Subcutaneous abdominal adipose tissue (tissue), 5 donors: Measurements from ENCODE around the gene SCN10A.

Experiments
- H3K27ac ChIP-seq: one replicate; pipeline ENCODE4 v1.7.0; 2013; ENCODE audit warnings: low read depth, mild to moderate bottlenecking, inconsistent platforms, low read length, moderate library complexity
- H3K27me3 ChIP-seq, 5 donors: one replicate each; pipeline ENCODE4 v1.7.0; 2013; ENCODE audit warnings: low read length in 5 of 5, inconsistent platforms in 1 of 5; ENCODE audit not compliant: control insufficient read depth in 5 of 5, insufficient read depth in 4 of 5
- H3K36me3 ChIP-seq, 5 donors: one replicate each; pipeline ENCODE4 v1.7.0; 2013; ENCODE audit warnings: low read length in 5 of 5; ENCODE audit not compliant: control insufficient read depth in 5 of 5, insufficient read depth in 5 of 5
- H3K4me1 ChIP-seq, 5 donors: one replicate each; pipeline ENCODE4 v1.7.0; 2013; ENCODE audit warnings: low read length in 5 of 5, mild to moderate bottlenecking in 3 of 5, moderate library complexity in 1 of 5; ENCODE audit not compliant: control insufficient read depth in 5 of 5, insufficient read depth in 5 of 5
- H3K4me3 ChIP-seq, 5 donors: one replicate each; pipeline ENCODE4 v1.7.0; 2013; ENCODE audit warnings: low read length in 5 of 5, low read depth in 1 of 5
- H3K9ac ChIP-seq, 5 donors: one replicate each; pipeline ENCODE4 v1.7.0; 2013; ENCODE audit warnings: low read length in 5 of 5, mild to moderate bottlenecking in 4 of 5, moderate library complexity in 3 of 5
- H3K9me3 ChIP-seq, 5 donors: one replicate each; pipeline ENCODE4 v1.7.0; 2013; ENCODE audit warnings: low read length in 5 of 5; ENCODE audit not compliant: control insufficient read depth in 5 of 5
- donor health status: healthy.
- donor health status: healthy.
- donor health status: healthy.
- donor health status: healthy.
- donor health status: healthy.

Gene SCN10A

DNA sequence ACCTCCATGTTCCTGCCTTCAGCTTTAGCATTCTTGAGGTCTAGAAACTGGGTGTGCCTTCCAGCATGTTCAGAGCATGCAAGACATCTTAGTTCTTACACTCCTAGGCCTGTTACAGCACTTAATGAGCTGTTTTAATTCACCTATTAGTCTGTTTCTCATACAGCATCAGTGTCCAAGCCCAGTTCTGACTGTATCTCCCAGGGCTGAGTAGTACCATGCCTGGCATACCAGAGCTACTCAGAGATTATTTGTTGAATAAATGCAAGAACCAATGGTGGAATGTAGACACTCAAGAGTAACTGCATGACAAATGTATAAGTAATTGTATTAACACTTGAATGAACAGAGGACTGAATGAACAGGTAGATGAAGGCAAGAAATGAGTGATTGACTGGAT is 104.7 kb downstream of the SCN10A start:
- Histone ChIP-seq H3K27ac (no peak overlapping the region), H3K4me3 (no peak overlapping the region), H3K9me3 (no peaks in the 10 kb centered on the region), H3K4me1 (no peaks in the 10 kb centered on the region), H3K27me3 (peaks cover 0 to 2% (median 0%) of the 10 kb centered on the region in 5 donors), H3K36me3 (no peaks in the 10 kb centered on the region), H3K9ac (no peak overlapping the region)

DNA sequence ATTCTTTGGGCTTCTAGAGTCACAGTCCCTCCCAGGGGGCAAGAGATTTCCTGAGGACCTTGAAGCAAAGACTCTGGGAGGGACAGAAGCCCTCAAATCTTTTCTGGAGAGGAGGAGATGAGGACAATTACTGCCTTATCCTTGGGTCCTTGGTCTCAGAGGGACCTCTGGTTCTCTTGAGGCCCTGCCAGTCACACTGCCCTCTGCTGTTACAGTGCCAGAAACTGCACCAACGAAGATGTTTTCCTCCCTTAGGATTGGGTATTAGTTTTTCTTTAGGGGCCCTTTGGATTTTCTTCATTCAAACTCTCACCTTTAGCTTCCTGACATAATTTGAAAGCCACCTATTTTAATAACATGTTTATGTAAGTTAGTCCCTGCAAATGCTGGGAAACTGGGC is 108.3 kb downstream of the SCN10A start:
- Histone ChIP-seq H3K4me3 (no peak overlapping the region), H3K27me3 (no peaks in the 10 kb centered on the region), H3K36me3 (no peaks in the 10 kb centered on the region), H3K4me1 (no peaks in the 10 kb centered on the region), H3K9me3 (no peaks in the 10 kb centered on the region), H3K27ac (no peak overlapping the region), H3K9ac (no peak overlapping the region)

DNA sequence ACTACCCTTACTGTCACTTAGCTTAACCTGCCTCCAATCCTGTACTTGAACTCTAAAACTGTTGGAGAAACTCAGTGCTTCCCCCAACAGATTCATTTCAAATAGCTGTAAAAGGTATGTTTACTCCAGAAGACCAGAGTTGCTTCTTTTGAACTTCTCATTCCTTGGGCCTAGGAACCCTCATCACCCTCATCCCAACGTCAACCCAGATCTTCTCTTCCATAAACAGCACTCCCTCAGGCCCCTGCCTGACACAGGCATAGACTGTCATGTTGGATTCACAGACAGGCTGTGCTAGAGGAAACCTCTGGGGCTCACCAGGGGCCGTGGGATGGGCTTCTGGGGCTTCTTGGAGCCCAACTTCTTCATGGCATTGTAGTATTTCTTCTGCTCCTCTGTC is 109.1 kb downstream of the SCN10A start:
- no peak overlapping the region for H3K27ac ChIP-seq
- H3K27me3 ChIP-seq, result no peaks in the 10 kb centered on the region
- H3K4me1 ChIP-seq, result no peaks in the 10 kb centered on the region
- no peak overlapping the region for H3K4me3 ChIP-seq
- no peaks in the 10 kb centered on the region for H3K9me3 ChIP-seq
- no peaks in the 10 kb centered on the region for H3K36me3 ChIP-seq
- H3K9ac ChIP-seq, result no peak overlapping the region

DNA sequence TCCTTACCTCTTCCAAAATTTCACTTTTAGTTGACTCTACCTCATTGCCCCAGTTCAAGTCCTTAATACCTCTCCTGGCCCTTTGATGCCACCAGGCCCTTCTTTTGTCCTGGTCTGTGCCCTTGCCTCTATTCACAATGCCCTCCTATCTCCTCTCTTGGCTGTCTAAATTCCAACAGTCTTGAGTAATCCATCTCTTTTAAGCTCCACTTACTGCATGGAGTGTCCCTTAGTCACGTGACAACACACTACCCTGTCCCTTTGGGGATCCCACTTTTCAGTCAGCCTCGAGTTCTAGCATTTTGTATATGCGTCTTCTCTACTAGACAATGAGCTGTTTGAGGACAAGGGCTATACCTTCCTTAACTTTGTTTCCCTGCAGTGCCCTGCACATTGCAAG is 113.8 kb downstream of the SCN10A start:
- Histone ChIP-seq H3K27me3 (no peaks in the 10 kb centered on the region), H3K36me3 (no peaks in the 10 kb centered on the region), H3K27ac (no peak overlapping the region), H3K4me1 (no peaks in the 10 kb centered on the region), H3K4me3 (no peak overlapping the region), H3K9me3 (no peaks in the 10 kb centered on the region), H3K9ac (no peak overlapping the region)

DNA sequence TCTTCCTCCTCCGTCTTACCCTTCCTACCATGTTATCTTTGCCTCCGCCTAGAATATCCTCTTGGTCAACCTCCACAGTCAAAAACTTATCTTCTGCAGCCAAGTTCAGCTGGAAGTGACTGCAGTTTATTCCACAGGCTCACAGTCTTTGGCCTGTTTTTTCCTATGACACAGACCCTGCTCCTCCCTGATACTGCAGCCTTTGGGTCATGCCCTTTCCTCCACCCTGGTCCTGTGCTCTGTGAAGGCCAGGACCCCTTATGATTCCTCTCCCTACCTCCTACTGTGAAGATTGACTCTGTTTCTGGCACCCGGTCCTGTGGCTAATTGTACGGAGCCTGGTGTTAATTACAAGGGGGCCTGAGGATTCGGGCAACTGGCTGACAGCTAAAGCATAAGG is 117.3 kb downstream of the SCN10A start:
- no peak overlapping the region for H3K4me3 ChIP-seq
- no peaks in the 10 kb centered on the region for H3K36me3 ChIP-seq
- no peaks in the 10 kb centered on the region for H3K4me1 ChIP-seq
- peaks cover 0 to 2% (median 0%) of the 10 kb centered on the region in 5 donors for H3K27me3 ChIP-seq
- no peaks in the 10 kb centered on the region for H3K9me3 ChIP-seq
- H3K9ac ChIP-seq, result no peak overlapping the region
- H3K27ac ChIP-seq, result no peak overlapping the region

DNA sequence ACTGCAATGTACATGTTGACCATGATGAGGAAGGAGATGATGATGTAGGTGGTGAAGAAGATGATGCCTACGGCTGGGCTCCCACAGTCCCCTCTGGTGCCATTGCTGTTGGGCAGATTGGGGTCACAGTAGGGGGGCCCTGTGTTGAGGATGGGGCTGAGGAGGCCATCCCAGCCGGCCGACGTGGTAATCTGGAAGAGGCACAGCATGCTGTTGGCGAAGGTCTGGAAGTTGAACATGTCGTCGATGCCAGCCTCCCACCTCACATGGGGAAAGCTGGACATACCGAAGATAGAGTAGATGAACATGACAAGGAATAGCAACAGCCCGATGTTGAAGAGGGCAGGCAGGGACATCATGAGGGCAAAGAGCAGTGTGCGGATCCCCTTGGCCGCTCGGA is 118.0 kb downstream of the SCN10A start:
- H3K4me1 ChIP-seq, result no peaks in the 10 kb centered on the region
- no peak overlapping the region for H3K27ac ChIP-seq
- H3K4me3 ChIP-seq, result no peak overlapping the region
- no peak overlapping the region for H3K9ac ChIP-seq
- H3K9me3 ChIP-seq, result no peaks in the 10 kb centered on the region
- H3K36me3 ChIP-seq, result no peaks in the 10 kb centered on the region
- H3K27me3 ChIP-seq, result peaks cover 0 to 2% (median 0%) of the 10 kb centered on the region in 5 donors

DNA sequence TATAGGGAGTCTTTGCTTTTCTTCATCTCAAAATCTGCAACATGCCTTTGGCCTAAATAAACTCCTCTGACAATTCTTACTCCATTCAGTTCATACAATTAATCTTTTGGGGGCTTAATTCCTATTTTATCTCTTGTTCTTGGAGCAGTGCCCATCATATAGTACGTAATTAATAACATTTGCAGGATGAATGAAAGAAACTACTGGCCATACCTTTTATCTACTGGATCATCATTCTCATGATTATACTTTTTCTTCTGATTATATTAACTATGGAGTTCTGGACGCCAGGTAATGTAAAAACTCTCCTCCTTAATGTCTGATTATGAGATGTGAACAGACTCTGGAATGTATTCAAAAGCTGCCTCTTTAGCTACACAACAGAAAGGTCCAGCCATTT is 120.0 kb downstream of the SCN10A start:
- Histone ChIP-seq H3K4me1 (no peaks in the 10 kb centered on the region), H3K27me3 (peaks cover 0 to 2% (median 0%) of the 10 kb centered on the region in 5 donors), H3K4me3 (no peak overlapping the region), H3K27ac (no peak overlapping the region), H3K9me3 (no peaks in the 10 kb centered on the region), H3K36me3 (no peaks in the 10 kb centered on the region), H3K9ac (no peak overlapping the region)

DNA sequence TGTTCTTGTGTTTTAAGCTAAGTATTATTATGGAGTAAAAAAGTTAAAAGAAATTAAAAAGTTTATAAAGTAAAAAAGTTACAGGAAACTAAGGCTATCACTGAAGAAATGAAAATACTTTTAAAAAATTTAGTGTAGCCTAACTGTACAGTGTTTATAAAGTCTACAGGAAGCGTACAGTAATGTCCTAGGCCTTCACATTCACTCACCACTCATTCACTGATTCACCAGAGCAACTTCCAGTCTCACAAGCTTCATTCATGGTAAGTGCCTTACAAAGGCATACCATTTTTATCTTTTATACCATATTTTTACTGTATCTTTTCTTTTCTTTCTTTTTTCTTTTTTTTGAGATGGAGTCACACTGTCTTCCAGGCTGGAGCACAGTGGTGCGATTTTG is 125.8 kb downstream of the SCN10A start:
- H3K36me3 ChIP-seq, result no peaks in the 10 kb centered on the region
- H3K27me3 ChIP-seq, result peaks cover 0 to 2% (median 0%) of the 10 kb centered on the region in 5 donors
- no peak overlapping the region for H3K4me3 ChIP-seq
- no peak overlapping the region for H3K9ac ChIP-seq
- H3K4me1 ChIP-seq, result no peaks in the 10 kb centered on the region
- H3K27ac ChIP-seq, result no peak overlapping the region
- no peaks in the 10 kb centered on the region for H3K9me3 ChIP-seq

DNA sequence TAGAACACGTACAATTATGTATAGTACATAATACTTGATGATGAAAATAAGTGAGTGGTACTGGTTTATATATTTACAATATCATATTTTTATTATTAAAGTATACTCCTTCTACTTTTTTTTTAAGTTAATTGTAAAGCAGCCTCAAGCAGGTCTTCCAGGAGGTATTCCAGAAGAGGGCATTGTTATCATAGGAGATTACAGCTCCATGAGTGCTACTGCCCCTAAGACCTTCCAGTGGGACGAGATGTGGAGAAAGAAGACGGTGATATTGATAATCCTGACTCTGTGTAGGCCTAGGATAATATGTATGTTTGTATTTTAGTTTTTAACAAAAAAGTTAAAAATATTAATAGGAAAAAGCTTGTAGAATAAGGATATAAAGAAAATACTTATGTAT is 126.2 kb downstream of the SCN10A start:
- Histone ChIP-seq H3K27me3 (peaks cover 0 to 1% (median 0%) of the 10 kb centered on the region in 5 donors), H3K9me3 (no peaks in the 10 kb centered on the region), H3K36me3 (no peaks in the 10 kb centered on the region), H3K4me3 (no peak overlapping the region), H3K4me1 (no peaks in the 10 kb centered on the region), H3K27ac (no peak overlapping the region), H3K9ac (no peak overlapping the region)

DNA sequence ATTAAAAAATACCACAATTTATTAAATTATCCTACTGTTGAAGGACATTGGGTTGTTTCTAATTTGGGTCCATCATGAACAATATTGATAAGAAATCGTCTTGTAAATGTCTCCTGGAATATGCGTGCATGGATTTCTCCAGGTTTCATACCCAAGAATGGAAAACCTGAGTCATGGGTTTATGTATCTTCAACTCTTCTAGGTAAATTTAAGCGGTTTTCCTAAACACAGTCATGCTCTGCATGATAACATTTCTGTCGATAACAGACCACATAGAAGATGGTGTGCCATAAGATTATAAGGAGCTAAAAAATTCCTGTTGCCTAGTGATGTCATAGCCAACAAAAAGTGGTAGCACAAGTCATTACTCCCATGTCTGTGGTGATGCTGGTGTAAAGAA is 126.7 kb downstream of the SCN10A start:
- Histone ChIP-seq H3K4me1 (no peaks in the 10 kb centered on the region), H3K4me3 (no peak overlapping the region), H3K9ac (no peak overlapping the region), H3K36me3 (no peaks in the 10 kb centered on the region), H3K27me3 (no peaks in the 10 kb centered on the region), H3K9me3 (no peaks in the 10 kb centered on the region), H3K27ac (no peak overlapping the region)

DNA sequence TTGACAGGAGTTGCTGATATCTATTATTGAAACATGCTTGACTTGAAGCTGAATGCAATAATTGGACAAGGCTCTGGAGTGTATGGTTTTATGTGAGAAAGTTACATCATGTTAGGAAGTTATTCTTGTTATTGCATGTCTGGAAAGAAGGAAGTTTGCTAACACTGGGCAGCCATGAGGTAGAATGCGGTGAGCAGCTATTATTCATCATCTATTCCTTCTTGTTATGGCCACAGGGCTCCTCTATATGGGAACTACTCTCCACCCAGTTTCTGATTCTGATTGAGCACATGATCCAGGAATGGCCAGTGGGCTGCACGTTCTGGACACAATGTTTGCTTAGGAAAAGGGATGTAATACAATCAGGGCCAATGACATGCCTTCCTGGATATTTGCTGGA is 128.7 kb downstream of the SCN10A start:
- Histone ChIP-seq H3K27me3 (no peaks in the 10 kb centered on the region), H3K9ac (no peak overlapping the region), H3K27ac (no peak overlapping the region), H3K4me1 (no peaks in the 10 kb centered on the region), H3K4me3 (no peak overlapping the region), H3K9me3 (no peaks in the 10 kb centered on the region), H3K36me3 (no peaks in the 10 kb centered on the region)
